Gastrocnemius medialis (tissue), 4 donors: ENCODE data around the gene LBH. TPM values are rescaled to one million over a fixed set of nuclear protein-coding genes. Genes with fewer than 3 reads are reported as not detected.
A peak's percentile ranks its signal among the peaks of the same experiment; 100 is the strongest.

Experiments
- ATAC-seq, 2 donors: fragments of 150-250 bp; one replicate each; pipeline ENCODE4 v1.9.1; 2016
- DNase-seq, 2 donors: peaks; one replicate each; pipeline ENCODE4 v3.0.0-alpha.2; 2019
- H3K27ac ChIP-seq, 4 donors: fragments of 200-600 bp; sonication (generic); 1 replicate in 1 of 4; 2 replicates in 3 of 4; pipeline ENCODE4 v1.5.1; 2016 to 2018; ENCODE audit warnings: mild to moderate bottlenecking in 2 of 4, moderate library complexity in 1 of 4
- H3K27me3 ChIP-seq, 3 donors: fragments of 200-600 bp; sonication (generic) in 2 of 3; 1 replicate in 1 of 3; 2 replicates in 2 of 3; pipeline versions ENCODE4 v1.5.1 to v1.6.0; 2016 to 2019; ENCODE audit warnings: mild to moderate bottlenecking in 1 of 3, moderate library complexity in 1 of 3
- H3K36me3 ChIP-seq, 2 donors: fragments of 200-600 bp; sonication (generic) in 1 of 2; one replicate each; pipeline ENCODE4 v1.5.1; 2017 to 2018
- H3K4me1 ChIP-seq, 2 donors: fragments of 200-600 bp; sonication (generic) in 1 of 2; one replicate each; pipeline ENCODE4 v1.5.1; 2016 to 2017; ENCODE audit warnings: mild to moderate bottlenecking in 2 of 2
- H3K4me3 ChIP-seq, 4 donors: fragments of 200-600 bp; sonication (generic) in 3 of 4; 1 replicate in 1 of 4; 2 replicates in 3 of 4; pipeline ENCODE4 v1.5.1; 2016 to 2019; ENCODE audit warnings: mild to moderate bottlenecking in 2 of 4
- H3K9me3 ChIP-seq, 3 donors: fragments of 200-600 bp; sonication (generic) in 2 of 3; 1 replicate in 1 of 3; 2 replicates in 2 of 3; pipeline ENCODE4 v1.5.1; 2016 to 2019
- CTCF ChIP-seq, 5 experiments: fragments of 450-650 bp in 3 of 5; fragments of 200-600 bp in 2 of 5; sonication (generic) in 2 of 5; IDR thresholded peaks in 4 of 5; conservative IDR thresholded peaks in 1 of 5; 1 replicate in 4 of 5; 2 replicates in 1 of 5; pipeline ENCODE4 v1.5.1; 2016 to 2019; ENCODE audit warnings: antibody characterized with exemption in 5 of 5, mild to moderate bottlenecking in 3 of 5, moderate library complexity in 3 of 5
- POLR2A ChIP-seq, 2 donors: fragments of 450-650 bp; IDR thresholded peaks; one replicate each; pipeline ENCODE4 v1.6.1; 2017; ENCODE audit warnings: antibody characterized with exemption in 2 of 2, mild to moderate bottlenecking in 2 of 2, moderate library complexity in 2 of 2
- in situ Hi-C, 4 donors: fragments of 200-750 bp; cut with MboI; loops; one replicate each; pipeline versions ENCODE4 v1.15.0 to v1.8.0; 2017; ENCODE audit warnings: low sequenced_read_pairs in 4 of 4
- intact Hi-C: fragments of 100-400 bp; cut with DNase I; formaldehyde crosslinking; loops from one replicate; pipeline ENCODE4 v1.15.1; 2023; ENCODE audit warnings: low total_unique reads
- total RNA-seq, 4 donors: library from RNA; depleted of rRNA; stranded (reverse); fragments of >200 nt; gene quantifications; one replicate each; pipeline versions ENCODE4 v1.1.0 to v1.2.3, GENCODE V29; 2016

The LBH gene
- total RNA-seq, 4 donors from 2014 or later, result 5.4 to 37.6 (median 12.5) TPM

- ATAC-seq, result no peak
- TF ChIP-seq POLR2A (IDR thresholded peaks at IDR 0.05), result no peak
- no peak for TF ChIP-seq CTCF (IDR thresholded peaks at IDR 0.05 in 4 of 5, conservative IDR thresholded peaks at IDR 0.05 in 1 of 5)
- intact Hi-C loops, result no loop called here
- no peak overlapping the region for H3K4me3 ChIP-seq
- H3K27ac ChIP-seq, result no peak overlapping the region
- no peaks in the 10 kb centered on the region for H3K27me3 ChIP-seq
- H3K4me1 ChIP-seq, result peaks cover 11% of the 10 kb centered on the region in 2 donors
- H3K36me3 ChIP-seq, result no peaks in the 10 kb centered on the region
- in situ Hi-C loops, result loop anchor here in 1 of 4 donors (25.0 kb wide), 1 partner anchor 213 kb away; no protein-coding TSS in a partner anchor
- no peaks in the 10 kb centered on the region for H3K9me3 ChIP-seq
- DNase-seq, result no peak
These were observed 18.0 kb downstream of the LBH start for GRCh38 chr2:30249354-30249753.

GRCh38 chr2:30250421-30250820, 19.1 kb downstream of the LBH start:
- Histone ChIP-seq H3K9me3 (no peaks in the 10 kb centered on the region), H3K4me3 (no peak overlapping the region), H3K4me1 (peaks cover 11% of the 10 kb centered on the region in 2 donors), H3K36me3 (no peaks in the 10 kb centered on the region), H3K27me3 (no peaks in the 10 kb centered on the region), H3K27ac (peak overlapping the region in 1 of 4 donors; percentile 2)
- ATAC-seq (no peak), DNase-seq (no peak)
- TF ChIP-seq POLR2A (IDR thresholded peaks at IDR 0.05) (no peak), CTCF (IDR thresholded peaks at IDR 0.05 in 4 of 5, conservative IDR thresholded peaks at IDR 0.05 in 1 of 5) (no peak)
- in situ Hi-C loops, result no loop called here
- intact Hi-C loops, result no loop called here

- H3K4me1 ChIP-seq, result peaks cover 11% of the 10 kb centered on the region in 2 donors
- peak overlapping the region in 3 of 4 donors; percentile 43 to 49 (median 49) for H3K27ac ChIP-seq
- ATAC-seq, result peak; percentile 66 to 85
- peak; percentile 38 to 41 for DNase-seq
- no peaks in the 10 kb centered on the region for H3K9me3 ChIP-seq
- in situ Hi-C loops (no loop called here), intact Hi-C loops (no loop called here)
- H3K27me3 ChIP-seq, result no peaks in the 10 kb centered on the region
- TF ChIP-seq CTCF (IDR thresholded peaks at IDR 0.05 in 4 of 5, conservative IDR thresholded peaks at IDR 0.05 in 1 of 5), result no peak
- no peak for TF ChIP-seq POLR2A (IDR thresholded peaks at IDR 0.05)
- H3K4me3 ChIP-seq, result no peak overlapping the region
- H3K36me3 ChIP-seq, result no peaks in the 10 kb centered on the region
These were observed 21.7 kb downstream of the LBH start for GRCh38 chr2:30252723-30253701.

- Histone ChIP-seq H3K9me3 (no peaks in the 10 kb centered on the region), H3K27me3 (no peaks in the 10 kb centered on the region), H3K4me1 (peaks cover 11% of the 10 kb centered on the region in 2 donors), H3K36me3 (no peaks in the 10 kb centered on the region), H3K27ac (no peak overlapping the region), H3K4me3 (no peak overlapping the region)
- DNase-seq (no peak), ATAC-seq (no peak)
- in situ Hi-C loops (no loop called here), intact Hi-C loops (no loop called here)
- TF ChIP-seq POLR2A (IDR thresholded peaks at IDR 0.05) (no peak), CTCF (IDR thresholded peaks at IDR 0.05 in 4 of 5, conservative IDR thresholded peaks at IDR 0.05 in 1 of 5) (no peak)
These were observed 22.7 kb downstream of the LBH start for GRCh38 chr2:30253873-30254684.
